NT2/D1 (cell line): ENCODE data around the gene ANTXRL.

Experiments used
- YY1 ChIP-seq: IDR thresholded peaks from 2 replicates; pipeline ENCODE4 v1.6.1; 2011; ENCODE audit not compliant: insufficient read length, insufficient read depth
- ZNF274 ChIP-seq: IDR thresholded peaks from 2 replicates; pipeline ENCODE4 v1.6.1; 2011; ENCODE audit warnings: mild to moderate bottlenecking, low read depth, low read length

- TF ChIP-seq ZNF274 (no peak), YY1 (no peak)
Measured at GRCh38 chr10:46299536-46300369, 13.0 kb downstream of the ANTXRL start.
